DOHH2 (cell line): ENCODE measurements around the gene HSCB.
A peak's percentile ranks its signal among the peaks of the same experiment; 100 is the strongest.
"Not testable (repeated sequence)": the region's sequence is repeated elsewhere in the genome, so short reads cannot be mapped to it uniquely, and the experiment has no call there.

Experiments used
- H3F3A ChIP-seq: fragments of 200-600 bp; sonication (generic), shearing (Covaris generic); 2 replicates; pipeline ENCODE4 v1.6.0; 2016; ENCODE audit warnings: antibody characterized with exemption, mild to moderate bottlenecking; ENCODE audit not compliant: control insufficient read depth, insufficient read depth
- H3K27ac ChIP-seq: fragments of 200-600 bp; sonication (generic); 2 replicates; pipeline ENCODE4 v1.5.1; 2014; ENCODE audit warnings: low read depth, mild to moderate bottlenecking, low read length, moderate library complexity
- H3K27me3 ChIP-seq: fragments of 200-600 bp; sonication (generic); 2 replicates; pipeline ENCODE4 v1.6.1; 2014; ENCODE audit warnings: mild to moderate bottlenecking, low read length, mixed read lengths; ENCODE audit not compliant: control insufficient read depth
- H3K36me3 ChIP-seq: fragments of 200-600 bp; sonication (generic); 2 replicates; pipeline ENCODE4 v1.6.1; 2014; ENCODE audit warnings: mild to moderate bottlenecking, low read length, moderate library complexity, mixed read lengths; ENCODE audit not compliant: control insufficient read depth
- H3K4me1 ChIP-seq: fragments of 200-600 bp; sonication (generic); 2 replicates; pipeline ENCODE4 v1.6.1; 2014; ENCODE audit warnings: mild to moderate bottlenecking, low read length, mixed read lengths; ENCODE audit not compliant: control insufficient read depth
- H3K4me2 ChIP-seq: fragments of 200-600 bp; sonication (generic); 2 replicates; pipeline ENCODE4 v1.6.0; 2014; ENCODE audit warnings: mild to moderate bottlenecking, low read length, moderate library complexity
- H3K4me3 ChIP-seq: fragments of 200-600 bp; sonication (generic); 2 replicates; pipeline ENCODE4 v1.5.1; 2014; ENCODE audit warnings: mild to moderate bottlenecking, low read length, mixed read lengths
- H3K79me2 ChIP-seq: fragments of 200-600 bp; sonication (generic); 2 replicates; pipeline ENCODE4 v1.6.1; 2014; ENCODE audit warnings: mild to moderate bottlenecking, low read length, mixed read lengths; ENCODE audit not compliant: control insufficient read depth
- H3K9me2 ChIP-seq: fragments of 200-600 bp; sonication (generic); replicated peaks from 2 replicates; pipeline ENCODE4 v1.6.1; 2014; ENCODE audit warnings: mild to moderate bottlenecking, low read length, mixed read lengths; ENCODE audit not compliant: control insufficient read depth
- H3K9me3 ChIP-seq: fragments of 200-600 bp; sonication (generic); 2 replicates; pipeline ENCODE4 v1.6.1; 2014; ENCODE audit warnings: antibody characterized with exemption, low read length, mixed read lengths; ENCODE audit not compliant: control insufficient read depth, insufficient read depth
- H4K20me1 ChIP-seq: fragments of 200-600 bp; sonication (generic); 2 replicates; pipeline ENCODE4 v1.6.0; 2014; ENCODE audit warnings: low read depth, mild to moderate bottlenecking, antibody characterized with exemption, low read length, moderate library complexity; ENCODE audit not compliant: control insufficient read depth, insufficient read depth
- EZH2phosphoT487 ChIP-seq: fragments of 200-600 bp; sonication (generic); IDR thresholded peaks from 2 replicates; pipeline ENCODE4 v1.6.1; 2017; ENCODE audit warnings: borderline replicate concordance, mild to moderate bottlenecking, antibody characterized with exemption, low read length, moderate library complexity, mixed read lengths
- TF ChIP-seq, protein P1 (sequence below): fragments of 200-600 bp; sonication (generic); IDR thresholded peaks from one replicate; pipeline ENCODE4 v1.5.1; 2014; ENCODE audit warnings: antibody characterized with exemption, mild to moderate bottlenecking, low read depth, low read length; ENCODE audit not compliant: poor library complexity, severe bottlenecking

The HSCB gene

DNA sequence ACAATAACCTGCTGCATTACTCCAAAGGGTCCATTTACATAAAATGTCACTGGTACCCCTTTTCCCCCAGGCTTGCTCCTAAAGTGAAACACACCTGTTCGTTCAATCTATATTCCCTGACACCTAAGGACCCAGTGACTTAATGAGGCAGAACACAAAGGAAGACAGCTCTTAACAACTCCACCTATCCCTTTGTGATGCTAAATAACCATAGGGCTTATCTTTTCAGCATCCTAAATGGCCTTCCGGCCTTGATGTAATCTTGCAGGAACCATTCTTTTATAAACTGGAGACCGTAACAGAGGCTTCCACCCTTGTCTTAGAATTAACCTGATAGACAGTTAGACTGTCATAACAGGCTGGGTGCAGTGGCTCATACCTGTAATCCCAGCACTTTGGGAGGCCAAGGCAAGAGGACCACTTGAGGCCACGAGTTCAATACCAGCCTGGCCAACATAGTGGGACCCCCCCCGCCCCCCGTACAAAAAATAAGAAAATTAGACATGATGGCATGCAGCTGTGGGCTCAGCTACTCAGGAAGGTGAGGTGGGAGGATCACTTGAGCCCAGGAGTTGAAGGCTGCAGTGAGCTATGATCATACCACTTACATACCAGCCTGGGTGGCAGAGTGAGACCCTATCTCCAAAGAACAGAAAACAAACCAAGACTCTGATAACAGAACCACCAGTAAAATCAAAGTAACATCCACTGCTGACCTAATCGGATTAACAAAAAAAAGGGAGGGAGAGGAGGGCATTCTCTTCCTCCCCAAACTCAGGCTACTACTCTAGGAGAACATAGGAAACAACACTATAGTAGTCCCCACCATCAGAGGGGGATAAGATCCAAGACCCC is 5.3 kb upstream of the HSCB start:
- peaks cover 7% of the 10 kb centered on the region for H3F3A ChIP-seq
- H3K9me3 ChIP-seq = no peaks in the 10 kb centered on the region
- TF ChIP-seq EZH2phosphoT487 = no peak
- TF ChIP-seq, protein P1, sequence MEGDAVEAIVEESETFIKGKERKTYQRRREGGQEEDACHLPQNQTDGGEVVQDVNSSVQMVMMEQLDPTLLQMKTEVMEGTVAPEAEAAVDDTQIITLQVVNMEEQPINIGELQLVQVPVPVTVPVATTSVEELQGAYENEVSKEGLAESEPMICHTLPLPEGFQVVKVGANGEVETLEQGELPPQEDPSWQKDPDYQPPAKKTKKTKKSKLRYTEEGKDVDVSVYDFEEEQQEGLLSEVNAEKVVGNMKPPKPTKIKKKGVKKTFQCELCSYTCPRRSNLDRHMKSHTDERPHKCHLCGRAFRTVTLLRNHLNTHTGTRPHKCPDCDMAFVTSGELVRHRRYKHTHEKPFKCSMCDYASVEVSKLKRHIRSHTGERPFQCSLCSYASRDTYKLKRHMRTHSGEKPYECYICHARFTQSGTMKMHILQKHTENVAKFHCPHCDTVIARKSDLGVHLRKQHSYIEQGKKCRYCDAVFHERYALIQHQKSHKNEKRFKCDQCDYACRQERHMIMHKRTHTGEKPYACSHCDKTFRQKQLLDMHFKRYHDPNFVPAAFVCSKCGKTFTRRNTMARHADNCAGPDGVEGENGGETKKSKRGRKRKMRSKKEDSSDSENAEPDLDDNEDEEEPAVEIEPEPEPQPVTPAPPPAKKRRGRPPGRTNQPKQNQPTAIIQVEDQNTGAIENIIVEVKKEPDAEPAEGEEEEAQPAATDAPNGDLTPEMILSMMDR = no peak
- no peak overlapping the region for H3K4me2 ChIP-seq
- no peaks in the 10 kb centered on the region for H3K9me2 ChIP-seq
- no peaks in the 10 kb centered on the region for H3K27me3 ChIP-seq
- peaks cover 74% of the 10 kb centered on the region for H3K79me2 ChIP-seq
- H3K4me1 ChIP-seq = peaks cover 12% of the 10 kb centered on the region
- no peak overlapping the region for H3K4me3 ChIP-seq
- peaks cover 4% of the 10 kb centered on the region; the same call in 1 of the 2 replicates for H4K20me1 ChIP-seq
- no peak overlapping the region for H3K27ac ChIP-seq
- peaks cover 42% of the 10 kb centered on the region for H3K36me3 ChIP-seq

DNA sequence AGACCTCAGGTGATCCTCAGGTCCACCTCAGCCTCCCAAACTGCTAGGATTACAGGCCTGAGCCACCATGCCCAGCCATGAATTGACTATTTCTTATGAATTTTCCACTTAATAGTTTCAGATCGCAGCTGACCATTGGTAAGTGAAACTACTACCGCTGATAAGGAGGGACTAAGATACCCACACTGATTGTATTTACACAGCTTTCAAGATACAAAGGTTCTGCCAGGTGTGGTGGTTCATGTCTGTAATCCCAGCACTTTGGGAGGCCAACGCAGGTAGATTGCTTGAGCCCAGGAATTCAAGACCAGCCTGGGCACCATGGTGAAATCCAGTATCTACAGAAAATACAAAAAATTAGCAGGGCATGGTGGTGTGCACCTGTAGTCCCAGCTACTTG is 4.1 kb upstream of the HSCB start:
- H3K9me3 ChIP-seq = no peaks in the 10 kb centered on the region
- H3K36me3 ChIP-seq = peaks cover 41% of the 10 kb centered on the region
- TF ChIP-seq EZH2phosphoT487 = no peak
- TF ChIP-seq, protein P1 = no peak
- H3F3A ChIP-seq = peaks cover 7% of the 10 kb centered on the region
- no peak overlapping the region for H3K4me3 ChIP-seq
- H4K20me1 ChIP-seq = peaks cover 4% of the 10 kb centered on the region
- peaks cover 13% of the 10 kb centered on the region for H3K4me1 ChIP-seq
- H3K79me2 ChIP-seq = peaks cover 77% of the 10 kb centered on the region
- no peaks in the 10 kb centered on the region for H3K27me3 ChIP-seq
- no peak overlapping the region for H3K4me2 ChIP-seq
- no peak overlapping the region for H3K27ac ChIP-seq
- no peaks in the 10 kb centered on the region for H3K9me2 ChIP-seq

DNA sequence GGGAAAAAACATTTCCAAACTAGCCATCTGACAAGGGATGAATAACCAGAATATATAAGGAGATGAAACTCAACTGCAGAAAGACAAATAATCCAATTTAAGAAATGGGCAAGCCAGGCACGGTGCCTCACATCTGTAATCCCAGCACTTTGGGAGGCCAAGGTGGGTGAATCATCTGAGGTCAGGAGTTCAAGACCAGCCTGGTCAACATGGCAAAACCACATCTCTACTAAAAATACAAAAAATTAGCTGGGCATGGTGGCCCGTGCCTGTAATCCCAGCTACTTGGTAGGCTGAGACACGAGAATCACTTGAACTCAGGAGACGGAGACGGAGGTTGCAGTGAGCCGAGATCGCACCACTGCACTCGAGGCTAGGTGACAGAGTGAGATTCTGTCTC is 3.0 kb upstream of the HSCB start:
- H3K9me2 ChIP-seq, H3F3A ChIP-seq, H3K4me2 ChIP-seq, H3K4me3 ChIP-seq, H4K20me1 ChIP-seq, H3K27me3 ChIP-seq, H3K9me3 ChIP-seq, H3K27ac ChIP-seq: not testable (repeated sequence)
- Histone ChIP-seq H3K36me3 (peaks cover 36% of the 10 kb centered on the region), H3K79me2 (peaks cover 87% of the 10 kb centered on the region), H3K4me1 (peaks cover 22% of the 10 kb centered on the region)

DNA sequence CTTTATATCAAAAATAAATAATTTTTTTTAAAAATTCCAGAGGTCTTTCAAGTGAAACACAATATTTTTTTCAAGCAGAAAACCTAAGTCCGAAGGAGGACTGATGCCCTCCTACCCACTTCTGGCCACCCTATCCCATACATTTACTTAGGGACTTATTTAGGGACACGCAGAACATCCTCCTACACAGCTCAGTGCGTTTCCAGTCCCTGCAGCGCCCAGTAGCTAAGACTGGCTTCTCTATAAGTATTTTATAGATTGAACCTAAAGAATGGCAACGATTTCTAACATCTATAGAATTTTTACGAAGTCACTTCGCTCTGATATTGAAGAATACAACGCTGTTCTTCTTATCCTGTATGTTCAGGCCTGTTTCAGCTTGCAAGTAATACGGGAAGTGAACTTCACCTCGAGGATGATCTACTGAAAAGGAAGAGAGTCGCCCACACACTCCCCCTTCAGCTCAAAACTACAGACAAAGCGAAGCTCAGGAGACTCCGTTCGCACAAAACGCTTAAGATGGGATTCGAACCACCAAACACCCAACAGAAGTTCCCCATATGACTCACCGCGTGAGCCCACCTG is 547 bp upstream of the HSCB start:
- Histone ChIP-seq H3K4me1 (peaks cover 22% of the 10 kb centered on the region), H3F3A (peaks cover 5% of the 10 kb centered on the region), H3K27me3 (no peaks in the 10 kb centered on the region), H3K4me3 (peak overlapping the region; percentile 90), H3K79me2 (peaks cover 66% of the 10 kb centered on the region), H4K20me1 (peaks cover 6% of the 10 kb centered on the region; the same call in 1 of the 2 replicates), H3K4me2 (peak overlapping the region; percentile 73), H3K27ac (peak overlapping the region; percentile 88), H3K9me3 (no peaks in the 10 kb centered on the region), H3K9me2 (no peaks in the 10 kb centered on the region), H3K36me3 (peaks cover 44% of the 10 kb centered on the region)
- TF ChIP-seq EZH2phosphoT487 = no peak
- TF ChIP-seq, protein P1 = no peak
